HG03432 (cell line): ENCODE results near the gene MED31.
"Not testable (repeated sequence)": the region's sequence is repeated elsewhere in the genome, so short reads cannot be mapped to it uniquely, and the experiment has no call there.

ENCODE experiments used
- ATAC-seq: cut with Tn5 transposase; IDR thresholded peaks from one replicate; pipeline ENCODE4 v1.9.1; 2021; ENCODE audit warnings: mild to moderate bottlenecking, moderate library complexity; ENCODE audit not compliant: unreplicated experiment

Gene MED31

GRCh38 chr17:6651354-6651918 lies at the start of gene MED31, which contains the start of gene C17orf100:
Gene MED31 (minus strand): TSS chr17:6651605. CDS start chr17:6651528, 77 bp downstream.
Gene C17orf100 (plus strand): TSS chr17:6651762. CDS start chr17:6651914, 152 bp downstream.
- ATAC-seq: peak; percentile 88

DNA sequence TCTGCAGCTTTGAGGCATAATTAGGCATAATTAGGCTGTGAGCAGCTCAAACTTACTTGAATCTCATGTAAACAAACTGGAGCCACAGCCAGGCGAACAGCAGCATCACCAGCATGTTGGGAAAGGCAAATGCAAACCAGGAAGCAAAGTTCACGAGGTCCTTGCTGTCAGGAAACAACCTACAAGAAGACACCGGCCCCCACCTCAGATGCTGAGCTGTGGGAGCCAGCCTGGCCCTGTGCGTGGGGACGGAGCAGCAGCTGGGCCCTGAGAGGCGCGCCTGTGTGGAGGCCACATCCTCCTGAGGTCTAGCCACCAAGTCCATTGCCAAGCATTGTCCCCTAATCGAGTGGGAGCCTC lies 49.5 kb upstream of the MED31 start:
- ATAC-seq: no peak

DNA sequence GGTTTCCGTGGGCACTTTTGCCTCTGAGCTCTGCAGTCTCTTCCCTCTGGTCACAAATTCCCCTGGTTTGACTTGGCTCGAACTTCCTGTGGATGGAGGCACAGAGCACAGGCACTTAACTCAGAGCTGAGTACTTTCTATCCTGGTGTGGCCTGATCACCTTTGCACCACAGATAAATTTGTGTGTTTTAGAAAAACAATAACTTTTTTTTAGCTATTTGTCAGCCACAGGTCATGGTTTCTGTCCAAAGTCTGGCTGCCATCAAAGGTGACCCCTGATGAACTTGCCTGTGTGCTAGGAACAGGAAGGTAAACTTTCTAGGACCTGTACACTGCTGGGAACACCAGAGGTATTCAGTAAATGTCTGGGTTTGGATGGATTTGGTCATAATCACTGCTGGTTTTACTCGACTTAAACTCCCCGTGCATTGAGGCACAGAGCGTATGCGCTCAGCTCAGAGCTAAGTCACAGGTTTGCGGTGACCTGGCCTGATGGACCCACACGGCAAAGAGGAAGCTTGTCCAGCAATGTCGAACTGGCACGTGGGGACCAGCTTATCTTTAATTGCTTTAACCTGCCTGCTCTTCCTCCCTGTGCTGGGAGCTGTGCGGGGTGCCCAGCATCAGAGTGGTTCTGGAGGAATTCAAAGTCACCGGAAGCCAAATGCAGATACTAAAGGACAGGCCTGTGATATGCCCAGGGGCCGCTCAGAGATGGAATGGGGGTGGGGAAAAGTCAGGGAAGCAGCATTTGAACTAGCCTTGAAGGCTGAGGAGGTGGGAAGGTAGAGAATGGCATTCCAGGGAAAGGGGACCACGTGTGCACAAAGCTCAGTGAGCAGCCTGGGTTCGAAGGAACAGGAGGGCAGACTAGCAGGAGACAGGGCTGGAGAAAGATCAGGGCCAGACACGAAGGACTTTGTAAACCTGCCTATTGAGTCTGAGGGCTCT lies 48.9 kb upstream of the MED31 start:
- no peak for ATAC-seq

GRCh38 chr17:6698004-6698403 lies 46.6 kb upstream of the MED31 start:
- ATAC-seq: no peak

GRCh38 chr17:6696906-6697305 lies 45.5 kb upstream of the MED31 start:
- no peak for ATAC-seq

GRCh38 chr17:6695565-6695964 lies 44.2 kb upstream of the MED31 start:
- no peak for ATAC-seq

GRCh38 chr17:6695051-6695450 lies 43.6 kb upstream of the MED31 start:
- no peak for ATAC-seq

DNA sequence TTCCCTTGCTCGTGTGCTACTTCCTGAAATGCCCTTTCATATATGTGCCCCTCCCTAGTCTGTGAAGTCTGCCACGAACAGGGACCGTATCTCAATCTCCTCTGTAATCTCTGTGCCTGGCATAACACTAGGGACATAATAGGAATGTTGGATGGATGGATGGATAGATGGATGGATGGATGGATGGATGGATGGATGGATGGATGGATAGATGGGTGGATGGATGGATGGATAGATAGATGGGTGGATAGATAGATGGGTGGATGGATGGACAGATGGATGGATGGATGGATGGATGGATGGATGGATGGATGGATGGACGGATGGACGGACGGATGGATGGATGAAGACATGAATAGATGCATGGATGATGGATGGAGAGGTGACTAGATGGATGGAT lies 40.6 kb upstream of the MED31 start:
- not testable (repeated sequence) for ATAC-seq

- ATAC-seq: no peak
These were observed 40.1 kb upstream of the MED31 start for GRCh38 chr17:6691546-6691945.

- no peak for ATAC-seq
These were observed 39.2 kb upstream of the MED31 start for GRCh38 chr17:6690641-6691040.

DNA sequence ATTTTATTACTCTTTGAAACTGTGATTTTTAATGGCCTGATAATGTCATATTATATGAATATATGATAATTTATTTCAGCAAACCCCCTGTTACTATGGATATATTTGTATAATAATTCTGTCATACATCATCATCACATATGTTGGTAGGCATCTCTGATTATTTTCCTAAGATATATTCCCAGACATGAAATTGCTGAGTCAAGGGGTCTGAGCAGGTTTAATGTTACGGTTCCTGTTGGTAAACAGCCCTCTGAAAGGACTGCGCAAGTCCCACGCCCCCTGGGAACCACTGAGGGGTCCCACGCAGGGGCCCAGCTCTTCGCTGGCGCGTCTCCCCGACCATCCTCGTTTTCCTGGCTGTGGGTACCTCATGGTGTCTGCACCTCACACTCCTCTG lies 37.5 kb upstream of the MED31 start:
- ATAC-seq: no peak

DNA sequence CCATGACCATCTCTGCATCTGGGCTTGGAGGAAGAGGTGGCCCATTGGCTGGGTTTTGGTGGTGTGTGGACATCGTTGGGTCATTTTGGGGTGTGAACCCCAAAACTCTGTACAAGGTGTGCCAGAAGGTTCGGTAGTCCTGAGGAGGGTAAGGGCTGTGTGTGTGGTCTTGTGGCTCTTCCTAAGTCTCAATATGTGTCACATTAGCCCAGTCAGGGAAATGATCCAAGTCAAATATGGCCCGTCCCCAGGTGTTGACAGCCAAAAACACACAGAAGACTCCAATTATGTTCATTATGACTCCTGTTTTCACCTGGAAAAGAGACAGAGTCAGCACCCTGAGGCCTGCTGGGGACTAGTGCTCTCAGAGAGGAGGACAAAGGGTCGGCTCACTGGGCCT lies 34.6 kb upstream of the MED31 start:
- ATAC-seq: no peak

GRCh38 chr17:6684881-6685767 lies 33.7 kb upstream of the MED31 start:
- no peak for ATAC-seq

GRCh38 chr17:6684460-6684783 lies 33.0 kb upstream of the MED31 start:
- no peak for ATAC-seq

DNA sequence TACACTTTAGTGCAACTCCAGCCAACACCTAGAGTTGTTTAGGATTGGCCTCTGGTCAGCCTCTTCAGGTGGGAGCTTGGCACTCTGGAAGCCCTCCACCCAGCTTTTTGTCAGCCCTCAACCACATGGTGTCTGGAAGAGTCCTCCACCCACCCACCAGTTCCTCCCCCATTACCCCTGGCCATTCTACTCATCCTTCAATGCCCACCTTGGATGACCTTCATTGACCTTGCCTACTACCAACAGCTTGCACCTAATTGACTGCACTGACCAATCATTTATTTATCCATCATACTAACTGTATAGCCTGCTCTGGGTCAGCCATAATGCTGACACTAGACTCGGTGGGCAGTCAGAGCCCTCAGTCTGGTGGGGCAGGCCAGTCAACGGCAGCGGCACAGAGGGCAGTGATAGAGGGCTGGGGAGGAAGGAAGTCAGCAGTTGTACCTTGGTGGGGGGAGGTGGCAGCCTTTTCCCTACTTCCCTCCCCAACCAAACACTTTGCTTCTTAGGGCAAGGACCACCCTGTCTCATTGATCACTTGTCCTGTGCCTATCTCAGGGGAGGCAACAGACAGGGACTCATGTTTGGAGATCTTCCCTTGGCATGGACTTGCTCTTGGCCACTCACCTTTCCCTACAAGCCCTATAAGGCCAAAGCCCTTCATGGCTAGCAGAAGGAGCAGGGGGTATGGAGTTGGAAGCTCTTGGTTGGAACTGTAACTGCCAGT lies 32.5 kb upstream of the MED31 start:
- ATAC-seq: no peak

DNA sequence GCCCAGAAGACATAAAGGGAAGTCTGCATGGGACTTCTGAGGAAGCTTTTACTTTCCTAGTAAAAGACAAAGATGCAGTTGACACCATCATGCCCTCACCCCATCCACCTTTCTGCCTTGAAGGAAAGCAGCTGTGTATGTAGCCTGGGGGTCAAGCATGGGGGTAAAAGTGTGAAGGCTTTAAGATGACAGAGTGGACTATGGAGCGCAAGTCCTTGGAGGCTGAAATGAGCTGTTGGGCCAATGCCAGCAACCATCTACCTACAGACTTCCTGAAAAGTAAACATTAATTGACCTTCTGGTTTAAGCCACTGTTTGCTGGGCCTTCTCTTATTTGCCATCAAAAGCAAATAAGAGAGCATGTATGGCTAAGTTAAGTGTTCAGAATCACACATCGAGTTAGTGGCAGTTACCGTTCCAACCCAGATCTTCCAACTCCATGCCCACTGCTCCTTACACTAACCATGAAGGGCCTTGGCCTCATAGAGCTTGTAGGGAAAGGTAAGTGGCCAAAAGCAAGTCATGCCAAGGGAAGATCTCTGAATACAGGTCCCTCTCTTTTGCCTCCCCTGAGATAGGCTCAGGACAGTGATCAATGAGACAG lies 31.8 kb upstream of the MED31 start:
- no peak for ATAC-seq

DNA sequence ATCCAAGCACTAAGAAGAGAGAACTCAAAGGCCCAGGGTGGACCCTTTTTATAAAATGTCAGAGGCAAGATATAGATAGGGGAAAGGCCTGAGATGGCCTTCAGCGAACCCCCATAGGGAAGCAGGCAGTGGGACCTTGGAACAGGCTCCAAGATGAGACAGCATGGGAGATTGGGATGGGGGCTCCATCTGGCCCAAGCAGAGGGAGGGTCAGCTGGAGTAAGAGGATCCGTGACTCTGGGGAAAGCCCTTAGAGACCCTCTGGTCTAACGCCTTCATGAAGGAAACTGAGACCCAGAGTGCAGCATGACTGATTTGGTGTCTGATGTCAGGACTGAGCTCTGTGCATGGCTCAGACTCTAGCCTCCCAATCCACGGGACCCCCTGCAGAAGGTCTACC lies 30.9 kb upstream of the MED31 start:
- no peak for ATAC-seq

DNA sequence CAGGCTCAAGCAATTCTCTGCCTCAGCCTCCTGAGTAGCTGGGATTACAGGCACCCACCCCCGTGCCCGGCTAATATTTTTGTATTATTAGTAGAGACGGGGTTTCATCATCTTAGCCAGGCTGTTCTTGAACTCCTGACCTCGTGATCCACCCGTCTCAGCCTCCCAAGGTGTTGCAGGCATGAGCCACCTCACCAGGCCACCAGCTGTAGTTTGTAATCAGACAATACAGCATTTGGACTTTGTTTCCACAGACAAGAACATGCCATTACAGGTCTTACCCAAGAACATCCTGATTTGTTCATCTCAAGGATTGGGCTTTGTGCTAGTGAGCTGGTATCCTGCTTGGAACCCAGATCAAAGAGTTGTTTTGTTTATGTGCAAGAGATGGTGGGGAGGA lies 30.3 kb upstream of the MED31 start:
- ATAC-seq: no peak

- no peak for ATAC-seq
These were observed 29.8 kb upstream of the MED31 start for GRCh38 chr17:6681176-6681575.

DNA sequence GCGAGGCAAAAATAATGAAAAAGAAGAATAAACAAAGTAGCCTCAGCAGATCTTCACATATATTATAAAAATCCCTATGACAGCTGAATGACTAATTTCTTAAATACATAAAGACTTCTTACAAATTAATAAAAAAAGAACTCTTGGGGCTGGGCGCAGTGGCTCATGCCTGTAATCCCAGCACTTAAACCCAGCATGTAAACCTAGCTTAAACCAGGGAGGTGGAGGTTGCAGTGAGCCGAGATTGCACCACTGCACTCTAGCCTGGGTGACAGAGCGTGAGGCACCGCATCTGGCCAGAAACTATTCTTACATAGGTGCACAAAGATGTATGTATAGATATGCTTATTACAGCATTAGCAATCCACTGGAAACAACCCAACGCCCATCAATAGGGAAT lies 27.8 kb upstream of the MED31 start:
- ATAC-seq: no peak
